Common myeloid progenitor, CD34-positive (primary cell): ENCODE results near the gene ADM2.

Experiments
- CTCF ChIA-PET: fragments of 350-600 bp; sonication (Branson Sonifier 250); formaldehyde crosslinking; loops from one replicate; lab custom pipeline; 2021; ENCODE audit warnings: antibody characterized with exemption; lab: Charles Lee
- POLR2A ChIA-PET: fragments of 350-600 bp; sonication (Branson Sonifier 250); formaldehyde crosslinking; loops from one replicate; lab custom pipeline; 2021; ENCODE audit warnings: antibody characterized with exemption; lab: Charles Lee
- DNase-seq, 3 donors: peaks; one replicate each; pipeline versions ENCODE4 v3.0.0 to v3.0.0-alpha.2; 2013
- H3K27ac ChIP-seq, 2 experiments: 1 replicate in 1 of 2; 2 replicates in 1 of 2; pipeline ENCODE4 v1.7.0; 2013; ENCODE audit warnings: inconsistent platforms in 2 of 2, low read length in 2 of 2, mild to moderate bottlenecking in 2 of 2, low read depth in 1 of 2, moderate library complexity in 1 of 2; ENCODE audit not compliant: severe bottlenecking in 2 of 2, insufficient read depth in 1 of 2, poor library complexity in 1 of 2
- H3K27me3 ChIP-seq, 5 experiments: replicated peaks in 2 of 5; 1 replicate in 3 of 5; 2 replicates in 2 of 5; pipeline versions ENCODE4 v1.6.1 to v1.7.0; 2013; ENCODE audit warnings: low read length in 4 of 5, mild to moderate bottlenecking in 2 of 5, moderate library complexity in 2 of 5, inconsistent platforms in 1 of 5; ENCODE audit not compliant: insufficient read depth in 5 of 5, control insufficient read depth in 4 of 5
- H3K36me3 ChIP-seq, 4 experiments: 1 replicate in 2 of 4; 2 replicates in 2 of 4; pipeline versions ENCODE4 v1.6.1 to v1.7.0; 2013; ENCODE audit warnings: low read length in 3 of 4, control low read depth in 1 of 4, mild to moderate bottlenecking in 1 of 4; ENCODE audit not compliant: control insufficient read depth in 4 of 4, insufficient read depth in 4 of 4
- H3K4me1 ChIP-seq, 4 experiments: 1 replicate in 3 of 4; 2 replicates in 1 of 4; pipeline versions ENCODE4 v1.6.1 to v1.7.1; 2013; ENCODE audit warnings: low read length in 3 of 4, mild to moderate bottlenecking in 3 of 4, control low read depth in 1 of 4, inconsistent platforms in 1 of 4, moderate library complexity in 1 of 4; ENCODE audit not compliant: control insufficient read depth in 4 of 4, insufficient read depth in 4 of 4; ENCODE audit errors: control extremely low read depth in 1 of 4
- H3K4me3 ChIP-seq, 7 experiments: 1 replicate in 4 of 7; 2 replicates in 3 of 7; pipeline versions ENCODE4 v1.5.1 to v1.7.0; 2013; ENCODE audit warnings: mild to moderate bottlenecking in 7 of 7, low read length in 6 of 7, moderate library complexity in 6 of 7, inconsistent platforms in 2 of 7, low read depth in 2 of 7, control low read depth in 1 of 7; ENCODE audit not compliant: insufficient read depth in 4 of 7, control insufficient read depth in 1 of 7; ENCODE audit errors: extremely low read depth in 1 of 7
- H3K9me3 ChIP-seq, 5 experiments: 1 replicate in 4 of 5; 2 replicates in 1 of 5; pipeline versions ENCODE4 v1.6.1 to v1.7.1; 2013; ENCODE audit warnings: low read length in 4 of 5, mild to moderate bottlenecking in 2 of 5, inconsistent platforms in 1 of 5, low read depth in 1 of 5, moderate library complexity in 1 of 5; ENCODE audit not compliant: control insufficient read depth in 4 of 5, insufficient read depth in 2 of 5; ENCODE audit errors: control extremely low read depth in 1 of 5
- WGBS: methylation state at CpG from one replicate; pipeline ENCODE4 v1.1.5; 2013; ENCODE audit not compliant: insufficient coverage; 5-methylcytosine and 5-hydroxymethylcytosine counted together

ADM2 gene

DNA sequence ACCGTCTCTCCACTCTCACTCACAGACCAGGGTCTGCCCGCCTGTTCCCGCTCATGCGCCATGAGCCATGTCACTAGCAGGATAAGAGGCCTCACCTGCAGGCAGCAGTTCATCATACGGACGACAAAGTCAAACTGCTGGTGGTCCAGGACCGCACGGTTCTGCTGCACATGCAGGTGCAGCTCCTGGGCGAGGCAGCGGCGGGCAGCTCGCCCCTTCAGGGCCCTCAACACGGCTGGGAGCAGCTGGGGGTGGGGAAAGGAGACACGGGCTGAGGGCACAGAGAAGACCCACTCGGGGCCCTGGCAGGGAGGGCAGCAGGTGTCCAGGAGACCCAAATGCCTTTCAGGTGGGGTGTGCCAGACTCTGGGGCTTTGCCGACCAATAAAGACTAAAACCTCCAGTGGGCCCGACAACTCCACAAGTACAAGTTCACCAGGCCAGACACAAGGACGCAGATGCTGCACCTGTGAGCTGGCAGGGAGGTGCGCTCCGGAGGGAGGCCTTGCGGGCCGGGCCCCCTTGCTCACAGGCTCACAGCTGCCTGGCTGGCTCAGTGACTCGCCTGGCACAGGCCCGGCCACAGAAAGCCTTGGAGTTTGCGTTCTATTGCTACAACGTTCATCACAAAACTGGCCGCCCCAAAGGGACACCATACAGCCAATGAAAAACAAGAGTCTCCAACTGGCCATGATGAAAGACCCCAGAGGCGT is 18.0 kb upstream of the ADM2 start:
- Histone ChIP-seq H3K4me1 (peaks cover 0 to 8% (median 7%) of the 10 kb centered on the region in 4 experiments), H3K27me3 (no peaks in the 10 kb centered on the region), H3K9me3 (no peaks in the 10 kb centered on the region), H3K36me3 (peaks cover 7 to 93% (median 69%) of the 10 kb centered on the region in 4 experiments), H3K27ac (no peak overlapping the region), H3K4me3 (no peak overlapping the region)
- DNase-seq, result no peak
- 96% methylated on average over 26 of the region's 28 CpGs for WGBS
- POLR2A ChIA-PET, result no interaction called here
- CTCF ChIA-PET, result interaction anchor here (1.2 to 1.6 kb wide), 2 partner anchors 17 to 34 kb away, joined by 3 to 5 read pairs; no protein-coding TSS in a partner anchor

DNA sequence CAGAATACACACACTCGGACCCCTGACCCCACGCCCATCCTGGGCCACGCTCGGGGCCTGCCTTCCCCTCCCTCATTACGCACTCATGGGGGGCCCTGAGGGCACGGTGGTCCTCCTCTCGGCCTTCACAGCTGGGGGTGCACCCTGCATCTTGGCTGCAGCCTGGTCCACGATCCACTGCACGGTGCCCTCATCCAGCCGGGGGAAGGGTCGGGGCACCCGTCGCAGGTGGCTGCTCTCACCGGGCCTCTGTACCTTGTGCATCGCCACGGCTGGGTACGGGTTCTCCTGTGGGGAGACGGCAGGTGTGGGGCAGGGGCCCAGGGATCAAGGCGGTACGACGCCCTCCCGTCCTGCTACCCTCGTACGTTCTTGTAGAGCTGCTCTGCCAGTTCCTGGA is 16.9 kb upstream of the ADM2 start:
- POLR2A ChIA-PET, result interaction anchor here (0.5 kb wide), 1 partner anchor 21 kb away, joined by 3 read pairs; no protein-coding TSS in a partner anchor
- CTCF ChIA-PET, result interaction anchor here (1.2 kb wide), 1 partner anchor 32 kb away, joined by 3 read pairs; no protein-coding TSS in a partner anchor
- no peak for DNase-seq
- H3K27me3 ChIP-seq, result no peaks in the 10 kb centered on the region
- no peak overlapping the region for H3K27ac ChIP-seq
- no peak overlapping the region for H3K4me3 ChIP-seq
- no peaks in the 10 kb centered on the region for H3K9me3 ChIP-seq
- 95% methylated on average over 24 of the region's 24 CpGs for WGBS
- peaks cover 0 to 19% (median 18%) of the 10 kb centered on the region in 4 experiments for H3K4me1 ChIP-seq
- peaks cover 3 to 82% (median 62%) of the 10 kb centered on the region in 4 experiments for H3K36me3 ChIP-seq

DNA sequence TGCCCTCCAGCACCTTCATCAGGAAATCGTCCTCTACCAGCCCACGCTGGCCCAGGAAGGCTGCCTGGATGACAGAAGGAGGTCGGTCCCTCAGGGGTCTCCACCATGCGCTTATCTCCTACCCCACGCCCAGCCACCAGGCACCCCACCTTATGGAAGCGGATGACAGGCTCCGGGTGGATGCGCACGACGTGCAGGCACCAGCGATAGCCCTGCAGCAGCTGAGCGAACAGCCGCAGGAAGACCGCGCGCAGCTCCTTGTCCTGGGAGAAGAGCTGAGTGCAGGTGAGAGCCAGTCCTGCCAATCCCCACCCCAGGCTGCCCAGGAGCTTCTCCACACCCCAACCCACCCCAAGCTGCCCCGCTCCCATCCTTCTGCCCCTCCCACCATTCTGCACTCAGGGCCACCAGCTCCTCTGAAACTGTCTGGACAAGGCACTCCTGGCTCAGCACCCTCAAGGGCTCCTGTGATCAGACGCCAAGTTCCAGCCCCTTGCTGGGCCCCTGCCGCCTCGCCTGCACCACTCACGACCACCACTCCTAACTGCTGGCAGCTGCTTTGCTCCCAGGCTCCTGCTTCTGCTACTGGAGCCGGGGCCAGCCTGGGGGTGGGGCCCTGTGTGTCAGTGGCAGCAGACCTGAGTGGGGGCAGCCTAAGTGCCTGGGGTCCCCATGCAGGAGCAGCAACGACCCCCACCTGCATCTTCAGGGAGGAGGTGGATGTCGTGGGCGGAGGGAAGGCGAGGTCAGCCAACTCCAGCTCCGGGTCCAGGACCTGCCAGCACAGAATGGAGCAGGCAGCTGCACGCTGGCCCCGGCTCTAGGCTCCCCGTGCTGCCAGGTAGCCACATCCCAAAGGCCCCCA is 16.0 kb upstream of the ADM2 start:
- WGBS, result 99% methylated on average over 28 of the region's 30 CpGs
- peaks cover 3 to 73% (median 54%) of the 10 kb centered on the region in 4 experiments for H3K36me3 ChIP-seq
- no peak for DNase-seq
- CTCF ChIA-PET, result interaction anchor here (0.9 to 2.6 kb wide), 3 partner anchors 11 to 65 kb away, joined by 4 to 8 read pairs (median 4); no protein-coding TSS in a partner anchor
- H3K9me3 ChIP-seq, result no peaks in the 10 kb centered on the region
- no peak overlapping the region for H3K4me3 ChIP-seq
- peaks cover 0 to 27% (median 26%) of the 10 kb centered on the region in 4 experiments for H3K4me1 ChIP-seq
- H3K27ac ChIP-seq, result no peak overlapping the region
- no peaks in the 10 kb centered on the region for H3K27me3 ChIP-seq
- POLR2A ChIA-PET, result interaction anchor here (0.5 kb wide), 1 partner anchor 20 kb away, joined by 3 read pairs; no protein-coding TSS in a partner anchor

DNA sequence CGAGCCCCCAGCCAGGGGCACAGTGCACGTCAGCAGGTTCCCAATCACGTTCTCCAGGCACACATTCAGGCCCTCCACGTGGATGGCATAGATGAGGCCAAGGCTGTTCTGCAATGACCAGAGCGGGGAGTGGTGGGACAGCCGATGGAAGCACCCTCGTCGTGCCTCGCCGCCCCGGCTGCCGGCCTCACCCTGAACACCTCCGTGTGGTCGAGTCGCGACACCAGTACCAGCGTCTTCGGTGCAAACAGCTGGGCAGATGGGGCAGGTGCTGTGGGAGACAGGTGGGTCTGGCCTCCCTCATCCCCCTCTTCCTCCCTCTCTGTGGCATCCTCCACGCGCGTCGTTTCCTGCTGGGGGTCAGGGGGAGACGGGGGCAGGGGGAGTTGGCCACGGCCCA is 14.0 kb upstream of the ADM2 start:
- CTCF ChIA-PET, result interaction anchor here (0.9 to 2.6 kb wide), 4 partner anchors 10 to 175 kb away, joined by 3 to 8 read pairs (median 3); no protein-coding TSS in a partner anchor
- Histone ChIP-seq H3K4me1 (peaks cover 3 to 48% (median 47%) of the 10 kb centered on the region in 4 experiments), H3K27ac (no peak overlapping the region), H3K27me3 (no peaks in the 10 kb centered on the region), H3K36me3 (peaks cover 3 to 53% (median 38%) of the 10 kb centered on the region in 4 experiments), H3K4me3 (no peak overlapping the region), H3K9me3 (no peaks in the 10 kb centered on the region)
- POLR2A ChIA-PET, result no interaction called here
- DNase-seq, result no peak
- WGBS, result 97% methylated on average over 16 of the region's 24 CpGs

GRCh38 chr22:50467773-50468440 is 13.4 kb upstream of the ADM2 start:
- Histone ChIP-seq H3K4me3 (no peak overlapping the region), H3K27ac (peak overlapping the region in 1 of 2 experiments; percentile 72), H3K27me3 (no peaks in the 10 kb centered on the region), H3K9me3 (no peaks in the 10 kb centered on the region), H3K4me1 (peaks cover 4 to 53% (median 53%) of the 10 kb centered on the region in 4 experiments), H3K36me3 (peaks cover 3 to 48% (median 34%) of the 10 kb centered on the region in 4 experiments)
- CTCF ChIA-PET, result interaction anchor here (0.9 to 1.2 kb wide), 3 partner anchors 30 to 153 kb away, joined by 3 to 4 read pairs (median 3); no protein-coding TSS in a partner anchor
- POLR2A ChIA-PET, result interaction anchor here (0.6 to 1.0 kb wide), 3 partner anchors 12 to 622 kb away, joined by 3 to 6 read pairs (median 4); no protein-coding TSS in a partner anchor
- 93% methylated on average over 18 of the region's 22 CpGs for WGBS
- no peak for DNase-seq

GRCh38 chr22:50468626-50469025 is 12.7 kb upstream of the ADM2 start:
- H3K27me3 ChIP-seq, result no peaks in the 10 kb centered on the region
- CTCF ChIA-PET, result interaction anchor here (0.6 to 2.3 kb wide), 6 partner anchors 9 to 214 kb away, joined by 3 to 6 read pairs (median 4); no protein-coding TSS in a partner anchor
- peak overlapping the region in 1 of 2 experiments; percentile 72 for H3K27ac ChIP-seq
- peaks cover 3 to 41% (median 28%) of the 10 kb centered on the region in 4 experiments for H3K36me3 ChIP-seq
- no peak for DNase-seq
- POLR2A ChIA-PET, result interaction anchor here (0.6 to 1.0 kb wide), 4 partner anchors 11 to 623 kb away, joined by 3 to 6 read pairs (median 4); no protein-coding TSS in a partner anchor
- H3K9me3 ChIP-seq, result no peaks in the 10 kb centered on the region
- peaks cover 4 to 60% (median 60%) of the 10 kb centered on the region in 4 experiments for H3K4me1 ChIP-seq
- WGBS, result 77% methylated on average over 5 of the region's 8 CpGs
- peak overlapping the region in 2 of 7 experiments; percentile 1 to 19 for H3K4me3 ChIP-seq
